Stimulated activated CD8-positive, alpha-beta memory T cell treated with anti-CD3 and anti-CD28 coated beads, Interleukin-12 subunit alpha, Interleukin-12 subunit beta, amount 100 ng/mL, for 24 hours (primary cell): Measurements from ENCODE around the gene DZIP1.
"Not testable (repeated sequence)": the region's sequence is repeated elsewhere in the genome, so short reads cannot be mapped to it uniquely, and the experiment has no call there.

ENCODE experiments used
- DNase-seq: peaks from one replicate; pipeline ENCODE4 v3.0.0-alpha.2; 2020; ENCODE audit errors: extremely low read depth

Gene DZIP1, protein sequence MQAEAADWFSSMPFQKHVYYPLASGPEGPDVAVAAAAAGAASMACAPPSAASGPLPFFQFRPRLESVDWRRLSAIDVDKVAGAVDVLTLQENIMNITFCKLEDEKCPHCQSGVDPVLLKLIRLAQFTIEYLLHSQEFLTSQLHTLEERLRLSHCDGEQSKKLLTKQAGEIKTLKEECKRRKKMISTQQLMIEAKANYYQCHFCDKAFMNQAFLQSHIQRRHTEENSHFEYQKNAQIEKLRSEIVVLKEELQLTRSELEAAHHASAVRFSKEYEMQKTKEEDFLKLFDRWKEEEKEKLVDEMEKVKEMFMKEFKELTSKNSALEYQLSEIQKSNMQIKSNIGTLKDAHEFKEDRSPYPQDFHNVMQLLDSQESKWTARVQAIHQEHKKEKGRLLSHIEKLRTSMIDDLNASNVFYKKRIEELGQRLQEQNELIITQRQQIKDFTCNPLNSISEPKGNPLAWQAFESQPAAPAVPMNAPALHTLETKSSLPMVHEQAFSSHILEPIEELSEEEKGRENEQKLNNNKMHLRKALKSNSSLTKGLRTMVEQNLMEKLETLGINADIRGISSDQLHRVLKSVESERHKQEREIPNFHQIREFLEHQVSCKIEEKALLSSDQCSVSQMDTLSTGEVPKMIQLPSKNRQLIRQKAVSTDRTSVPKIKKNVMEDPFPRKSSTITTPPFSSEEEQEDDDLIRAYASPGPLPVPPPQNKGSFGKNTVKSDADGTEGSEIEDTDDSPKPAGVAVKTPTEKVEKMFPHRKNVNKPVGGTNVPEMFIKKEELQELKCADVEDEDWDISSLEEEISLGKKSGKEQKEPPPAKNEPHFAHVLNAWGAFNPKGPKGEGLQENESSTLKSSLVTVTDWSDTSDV

GRCh38 chr13:95644601-95645052, at the start of gene DZIP1:
Gene DZIP1, minus strand, starts transcription at chr13:95644706. Its CDS starts 2,677 bp downstream, at chr13:95642029.
- no peak for DNase-seq

DNA sequence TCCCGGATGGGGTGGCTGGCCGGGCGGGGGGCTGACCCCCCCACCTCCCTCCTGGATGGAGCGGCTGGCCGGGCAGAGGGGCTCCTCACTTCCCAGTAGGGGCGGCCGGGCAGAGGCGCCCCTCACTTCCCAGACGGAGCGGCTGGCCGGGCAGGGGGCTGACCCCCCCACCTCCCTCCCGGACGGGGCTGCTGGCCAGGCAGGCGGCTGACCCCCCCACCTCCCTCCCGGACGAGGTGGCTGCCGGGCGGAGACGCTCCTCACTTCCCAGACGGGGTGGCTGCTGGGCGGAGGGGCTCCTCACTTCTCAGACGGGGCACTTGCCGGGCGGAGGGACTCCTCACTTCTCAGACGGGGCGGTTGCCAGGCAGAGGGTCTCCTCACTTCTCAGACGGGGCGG, 46.5 kb upstream of the DZIP1 start:
- not testable (repeated sequence) for DNase-seq

DNA sequence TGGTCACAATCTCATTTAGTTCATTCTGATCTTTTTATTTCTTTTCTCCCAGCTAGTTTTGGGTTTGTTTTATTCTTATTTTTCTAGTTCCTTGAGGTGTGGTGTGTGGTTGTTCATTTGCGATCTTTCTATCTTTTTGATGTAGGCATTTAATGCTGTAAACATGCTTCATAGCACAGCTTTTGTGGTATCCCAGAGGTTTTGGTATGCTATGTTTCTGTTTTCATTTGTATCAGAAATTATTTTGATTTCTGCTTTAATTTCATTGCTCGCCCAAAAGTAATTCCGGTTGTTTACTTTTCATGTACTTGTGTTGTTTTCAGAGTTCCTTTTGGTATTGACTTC, 45.0 kb upstream of the DZIP1 start:
- no peak for DNase-seq

DNA sequence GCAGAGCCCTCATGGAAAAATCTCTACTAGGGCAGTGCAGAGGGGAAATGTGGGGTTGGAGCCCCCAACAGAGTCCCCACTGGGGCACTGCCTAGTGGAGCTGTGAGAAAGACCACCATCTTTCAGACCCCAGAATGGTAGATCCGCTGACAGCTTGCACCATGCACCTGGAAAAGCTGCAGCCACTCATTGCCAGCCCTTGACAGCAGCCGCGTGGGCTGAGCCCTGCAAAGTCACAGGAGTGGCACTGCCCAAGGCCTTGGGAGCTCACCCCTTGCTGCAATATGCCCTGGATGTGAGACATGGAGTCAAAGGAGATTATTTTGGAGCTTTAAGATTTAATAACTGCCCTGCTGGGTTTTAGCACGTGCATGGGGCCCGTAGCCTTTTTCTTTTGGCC, 40.5 kb upstream of the DZIP1 start:
- DNase-seq = not testable (repeated sequence)

GRCh38 chr13:95684418-95684817, 39.9 kb upstream of the DZIP1 start:
- DNase-seq = no peak

DNA sequence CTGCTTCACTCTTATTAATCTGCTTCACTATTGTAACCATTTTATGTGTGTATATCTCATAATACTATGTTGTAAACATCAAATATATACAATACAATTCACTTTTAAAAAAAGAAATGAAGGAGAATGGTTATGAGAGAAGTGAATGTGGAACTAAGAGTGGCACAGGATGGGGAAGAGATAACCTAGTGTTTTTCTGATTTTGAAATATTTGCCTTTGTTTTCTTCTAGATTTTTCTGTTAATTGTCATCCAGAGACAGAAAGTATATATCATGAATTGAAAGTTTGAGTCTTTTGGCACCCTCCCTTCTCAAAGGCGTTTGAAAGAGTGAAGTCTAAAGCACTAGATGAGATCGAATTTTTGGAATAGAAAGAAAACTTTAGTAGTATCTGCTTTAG, 35.2 kb upstream of the DZIP1 start:
- DNase-seq = no peak

DNA sequence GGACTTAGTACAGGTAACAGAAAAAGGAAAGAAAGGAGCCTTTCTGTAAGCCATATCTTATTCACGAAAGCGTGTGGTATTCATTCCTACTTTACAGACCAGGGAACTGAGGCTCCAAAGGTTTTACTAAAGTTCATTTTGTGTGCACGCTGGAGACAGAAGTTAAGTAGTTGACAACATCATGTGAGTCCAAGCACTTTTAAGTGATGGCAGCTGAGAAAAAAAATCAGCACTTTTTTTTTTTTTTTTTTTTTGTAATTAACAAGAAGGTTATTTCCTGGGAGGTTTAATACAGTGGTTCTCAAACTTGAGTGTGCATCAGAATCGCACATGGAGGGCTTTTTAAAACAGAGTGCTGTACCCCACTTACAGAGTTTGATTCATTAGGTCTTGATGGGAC, 34.5 kb upstream of the DZIP1 start:
- DNase-seq = no peak

GRCh38 chr13:95677564-95678266, 33.2 kb upstream of the DZIP1 start:
- no peak for DNase-seq

- DNase-seq = peak; percentile 95
Measured at GRCh38 chr13:95676762-95677563, 32.5 kb upstream of the DZIP1 start, which contains the start of gene DNAJC3. Gene DNAJC3, plus strand, starts transcription at chr13:95677139. Its CDS starts 117 bp downstream, at chr13:95677256.

DNA sequence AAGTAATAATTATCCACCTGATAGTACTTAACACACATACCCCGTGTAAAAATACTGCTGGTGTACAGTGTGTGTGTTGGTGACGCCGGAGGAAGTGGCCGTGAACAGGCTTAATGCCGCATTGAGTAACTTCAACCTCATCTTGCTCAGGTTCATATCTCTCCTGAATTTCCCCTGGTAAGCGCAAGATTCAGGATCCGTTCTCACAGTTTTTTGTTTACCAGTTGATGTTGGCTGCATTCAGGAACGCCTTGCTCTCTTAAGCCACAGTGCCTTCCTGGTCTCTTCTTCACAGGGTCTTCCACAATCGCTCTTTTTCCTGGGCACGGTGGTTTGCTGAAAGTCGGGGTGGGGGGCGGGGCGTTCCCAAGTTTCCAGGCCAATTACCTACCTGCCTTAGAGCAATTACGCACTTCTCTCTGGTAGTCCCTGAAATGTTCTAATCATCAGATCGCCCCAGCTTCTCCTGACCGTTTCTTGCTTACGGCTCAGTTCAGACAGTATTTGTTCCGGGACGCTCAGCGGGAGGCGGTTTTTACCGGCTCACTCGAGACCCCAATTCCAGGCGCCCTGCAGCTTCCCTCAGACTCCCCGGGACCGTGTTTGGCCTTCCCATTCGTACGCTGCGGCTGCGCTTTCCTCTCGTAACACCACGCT, 31.7 kb upstream of the DZIP1 start:
- DNase-seq = no peak

DNA sequence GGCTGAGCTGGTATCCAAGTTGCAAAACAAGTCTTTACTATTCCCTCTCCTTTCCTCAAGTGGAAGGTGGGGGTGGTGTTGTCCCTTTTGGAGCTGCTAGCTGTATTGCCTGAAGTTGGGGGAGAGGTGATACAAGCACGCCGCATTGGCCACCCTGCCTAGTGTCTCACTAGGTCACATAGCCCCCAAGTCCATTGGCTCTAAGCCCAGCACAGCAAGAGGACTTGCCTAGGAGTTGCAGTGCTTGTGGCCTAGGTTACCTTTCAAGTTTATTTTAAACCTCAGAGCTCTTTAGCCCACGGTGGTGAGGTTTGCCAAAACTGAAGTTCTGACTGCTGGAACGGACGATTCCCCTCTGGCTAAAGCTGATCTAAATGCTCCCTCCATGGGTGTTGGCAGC, 27.1 kb upstream of the DZIP1 start:
- no peak for DNase-seq

DNA sequence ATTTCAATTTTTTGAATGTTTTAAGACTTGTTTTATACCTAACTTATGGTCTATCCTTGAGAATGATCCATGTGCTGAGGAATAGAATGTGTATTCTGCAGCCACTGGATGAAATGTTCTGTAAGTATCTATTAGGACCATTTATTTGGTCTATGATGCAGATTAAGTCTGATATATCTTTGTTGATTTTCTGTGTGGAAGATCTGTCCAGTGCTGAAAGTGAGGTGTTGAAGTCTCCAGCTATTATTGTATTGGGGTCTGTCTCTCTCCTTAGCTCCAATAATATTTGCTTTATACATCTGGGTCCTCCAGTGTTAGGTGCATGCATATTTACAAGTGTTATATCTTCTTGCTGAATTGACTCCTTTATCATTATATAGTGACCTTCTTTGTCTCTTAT, 22.7 kb upstream of the DZIP1 start:
- not testable (repeated sequence) for DNase-seq

- DNase-seq = no peak
Measured at GRCh38 chr13:95660981-95661581, 16.6 kb upstream of the DZIP1 start.

- no peak for DNase-seq
Measured at GRCh38 chr13:95659500-95659899, 15.0 kb upstream of the DZIP1 start.

- DNase-seq = no peak
Measured at GRCh38 chr13:95656386-95657015, 12.0 kb upstream of the DZIP1 start.

- DNase-seq = no peak
Measured at GRCh38 chr13:95652821-95653220, 8.3 kb upstream of the DZIP1 start.

DNA sequence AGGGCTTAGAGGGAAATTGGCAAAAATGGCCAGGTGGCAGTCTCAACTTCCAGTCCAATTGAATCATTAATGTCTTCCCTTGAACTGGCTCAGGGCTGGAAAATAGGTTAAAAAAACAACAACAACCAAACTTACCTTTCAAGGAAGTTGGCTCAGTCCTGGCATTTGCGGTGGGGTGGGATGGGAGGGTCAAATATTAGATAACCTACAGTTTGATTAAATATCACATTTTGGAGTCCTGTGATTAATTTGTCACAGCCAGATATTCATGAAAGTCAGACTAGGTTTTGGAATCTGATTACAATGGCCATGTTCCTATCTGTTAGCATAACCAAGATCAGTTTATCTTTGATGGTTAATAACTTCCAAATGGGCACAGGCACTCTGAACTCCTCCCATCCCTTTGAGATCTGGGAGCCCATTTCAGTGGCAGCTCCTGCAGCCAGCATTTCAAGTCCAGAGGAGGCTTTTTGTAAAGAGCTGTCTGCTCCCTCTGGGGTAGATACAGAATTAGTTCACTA, 7.8 kb upstream of the DZIP1 start:
- no peak for DNase-seq

GRCh38 chr13:95650696-95651095, 6.2 kb upstream of the DZIP1 start:
- DNase-seq = no peak

- no peak for DNase-seq
Measured at GRCh38 chr13:95647321-95647720, 2.8 kb upstream of the DZIP1 start.
